SK-N-SH treated with all-trans-retinoic acid at 6 μM for 48 hours (cell line): ENCODE data around the gene KCTD17.
A peak's percentile ranks its signal among the peaks of the same experiment; 100 is the strongest.

Experiments used
- ATAC-seq: fragments of 200-7000 bp; cut with Tn5 transposase; 3 replicates; pipeline ENCODE4 v1.9.1; 2020; ENCODE audit warnings: mild to moderate bottlenecking, moderate library complexity
- ARNTL ChIP-seq: fragments of 450-650 bp; formaldehyde crosslinking; IDR thresholded peaks from 2 replicates; pipeline ENCODE4 v1.5.0; 2020; ENCODE audit warnings: low read depth, mild to moderate bottlenecking, moderate library complexity, borderline replicate concordance
- BACH2 ChIP-seq: fragments of 250-450 bp; sonication (Bioruptor Pico); IDR thresholded peaks from 2 replicates; pipeline ENCODE4 v1.9.0; 2021; ENCODE audit warnings: mild to moderate bottlenecking, borderline replicate concordance
- CREB5 ChIP-seq: fragments of 250-450 bp; sonication (Bioruptor Pico); IDR thresholded peaks from 2 replicates; pipeline ENCODE4 v1.5.1; 2020; ENCODE audit warnings: low read depth, mild to moderate bottlenecking, moderate library complexity
- CSDC2 ChIP-seq: fragments of 250-450 bp; sonication (Bioruptor Pico); IDR thresholded peaks from 2 replicates; pipeline ENCODE4 v1.5.0; 2020; ENCODE audit warnings: mild to moderate bottlenecking, moderate library complexity
- ESRRG ChIP-seq: fragments of 250-450 bp; sonication (Bioruptor Pico); IDR thresholded peaks from 2 replicates; pipeline ENCODE4 v1.6.1; 2021; ENCODE audit warnings: mild to moderate bottlenecking
- GLIS3 ChIP-seq: fragments of 250-450 bp; sonication (Bioruptor Pico); IDR thresholded peaks from 2 replicates; pipeline ENCODE4 v1.5.0; 2020; ENCODE audit warnings: mild to moderate bottlenecking, moderate library complexity
- ISL1 ChIP-seq: fragments of 250-450 bp; sonication (Bioruptor Pico); IDR thresholded peaks from 2 replicates; pipeline ENCODE4 v2.1.2; 2022; ENCODE audit warnings: mild to moderate bottlenecking, moderate library complexity
- OSR1 ChIP-seq: fragments of 250-450 bp; sonication (Bioruptor Pico); IDR thresholded peaks from 2 replicates; pipeline ENCODE4 v1.8.0; 2022; ENCODE audit warnings: moderate library complexity, mild to moderate bottlenecking, inconsistent platforms
- POU6F1 ChIP-seq: fragments of 250-450 bp; sonication (Bioruptor Pico); IDR thresholded peaks from 2 replicates; pipeline ENCODE4 v1.8.0; 2021; ENCODE audit warnings: low read depth, mild to moderate bottlenecking, moderate library complexity, borderline replicate concordance
- PPARA ChIP-seq: fragments of 250-450 bp; sonication (Bioruptor Pico); IDR thresholded peaks from 2 replicates; pipeline ENCODE4 v1.5.0; 2020; ENCODE audit warnings: mild to moderate bottlenecking, borderline replicate concordance
- SNAI2 ChIP-seq: fragments of 250-450 bp; sonication (Bioruptor Pico); IDR thresholded peaks from 2 replicates; pipeline ENCODE4 v1.5.0; 2020; ENCODE audit warnings: mild to moderate bottlenecking, moderate library complexity
- TCF4 ChIP-seq: fragments of 250-450 bp; sonication (Bioruptor Pico); IDR thresholded peaks from 2 replicates; pipeline ENCODE4 v1.8.0; 2021; ENCODE audit warnings: mild to moderate bottlenecking, moderate library complexity, borderline replicate concordance
- TOX ChIP-seq: fragments of 250-450 bp; sonication (Bioruptor Pico); IDR thresholded peaks from 2 replicates; pipeline ENCODE4 v1.8.0; 2021; ENCODE audit warnings: mild to moderate bottlenecking, moderate library complexity, borderline replicate concordance
- TSHZ2 ChIP-seq: fragments of 250-450 bp; sonication (Bioruptor Pico); IDR thresholded peaks from 2 replicates; pipeline ENCODE4 v1.5.0; 2020; ENCODE audit warnings: mild to moderate bottlenecking, moderate library complexity
- ZC3H10 ChIP-seq: fragments of 250-450 bp; sonication (Bioruptor Pico); IDR thresholded peaks from 2 replicates; pipeline ENCODE4 v1.5.1; 2021; ENCODE audit warnings: mild to moderate bottlenecking, moderate library complexity
- ZFP3 ChIP-seq: fragments of 250-450 bp; sonication (Bioruptor Pico); IDR thresholded peaks from 2 replicates; pipeline ENCODE4 v1.5.0; 2020; ENCODE audit warnings: mild to moderate bottlenecking, moderate library complexity
- ZFP30 ChIP-seq: fragments of 450-650 bp; formaldehyde crosslinking; IDR thresholded peaks from 2 replicates; pipeline ENCODE4 v1.5.0; 2022; ENCODE audit warnings: mild to moderate bottlenecking, moderate library complexity
- ZNF565 ChIP-seq: fragments of 450-650 bp; formaldehyde crosslinking; conservative IDR thresholded peaks from 2 replicates; pipeline ENCODE4 v1.5.0; 2020; ENCODE audit warnings: low read depth, mild to moderate bottlenecking, moderate library complexity
- ZNF70 ChIP-seq: fragments of 450-650 bp; formaldehyde crosslinking; IDR thresholded peaks from 2 replicates; pipeline ENCODE4 v1.5.0; 2020; ENCODE audit warnings: mild to moderate bottlenecking, moderate library complexity
- ZNF8 ChIP-seq: fragments of 450-650 bp; formaldehyde crosslinking; IDR thresholded peaks from 2 replicates; pipeline ENCODE4 v1.5.0; 2020; ENCODE audit warnings: mild to moderate bottlenecking, moderate library complexity
- TF ChIP-seq, protein P1 (sequence below): fragments of 250-450 bp; sonication (Bioruptor Pico); IDR thresholded peaks from 2 replicates; pipeline ENCODE4 v1.5.1; 2021; ENCODE audit warnings: mild to moderate bottlenecking, moderate library complexity

Gene KCTD17

DNA sequence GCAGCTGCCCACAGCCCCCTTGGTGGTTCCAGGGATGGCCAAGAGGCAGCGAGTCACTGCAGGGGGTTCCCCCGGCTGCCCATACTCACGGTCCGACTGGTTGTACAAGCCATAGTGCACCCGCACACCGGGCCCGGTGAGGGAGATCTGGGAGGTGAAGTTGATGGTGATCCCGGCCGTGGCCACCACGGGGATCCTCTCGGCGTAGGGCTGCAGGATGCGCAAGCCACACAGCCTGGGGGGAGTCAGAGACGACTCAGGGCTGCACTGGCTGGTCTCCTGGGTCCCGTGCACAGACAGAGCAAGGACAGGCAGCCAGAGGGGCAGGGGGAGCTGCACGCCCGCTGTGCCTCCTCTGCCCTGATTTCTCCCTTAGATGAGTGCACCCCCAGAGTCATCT is 23.5 kb downstream of the KCTD17 start:
- no peak for TF ChIP-seq CSDC2 (CRISPR knock-in tag)
- TF ChIP-seq ESRRG, result no peak
- no peak for TF ChIP-seq OSR1
- no peak for TF ChIP-seq ZFP3 (CRISPR knock-in tag)
- TF ChIP-seq ZFP30, result no peak
- TF ChIP-seq, protein P1, sequence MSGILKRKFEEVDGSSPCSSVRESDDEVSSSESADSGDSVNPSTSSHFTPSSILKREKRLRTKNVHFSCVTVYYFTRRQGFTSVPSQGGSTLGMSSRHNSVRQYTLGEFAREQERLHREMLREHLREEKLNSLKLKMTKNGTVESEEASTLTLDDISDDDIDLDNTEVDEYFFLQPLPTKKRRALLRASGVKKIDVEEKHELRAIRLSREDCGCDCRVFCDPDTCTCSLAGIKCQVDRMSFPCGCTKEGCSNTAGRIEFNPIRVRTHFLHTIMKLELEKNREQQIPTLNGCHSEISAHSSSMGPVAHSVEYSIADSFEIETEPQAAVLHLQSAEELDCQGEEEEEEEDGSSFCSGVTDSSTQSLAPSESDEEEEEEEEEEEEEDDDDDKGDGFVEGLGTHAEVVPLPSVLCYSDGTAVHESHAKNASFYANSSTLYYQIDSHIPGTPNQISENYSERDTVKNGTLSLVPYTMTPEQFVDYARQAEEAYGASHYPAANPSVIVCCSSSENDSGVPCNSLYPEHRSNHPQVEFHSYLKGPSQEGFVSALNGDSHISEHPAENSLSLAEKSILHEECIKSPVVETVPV (CRISPR knock-in tag), result no peak
- no peak for TF ChIP-seq GLIS3 (CRISPR knock-in tag)
- TF ChIP-seq ZNF565, result no peak
- no peak for TF ChIP-seq TSHZ2 (CRISPR knock-in tag)
- ATAC-seq, result no peak; the same call in 1 of the 3 replicates

GRCh38 chr22:37075822-37076433 is 24.4 kb downstream of the KCTD17 start:
- TF ChIP-seq CSDC2 (CRISPR knock-in tag) (no peak), BACH2 (CRISPR knock-in tag) (no peak), POU6F1 (CRISPR knock-in tag) (no peak), ARNTL (CRISPR knock-in tag) (no peak), ZNF565 (no peak), CREB5 (no peak), PPARA (CRISPR knock-in tag) (no peak), OSR1 (no peak), ZC3H10 (no peak), TCF4 (no peak), ZNF70 (no peak), ISL1 (no peak), ZFP30 (no peak), TOX (no peak), SNAI2 (CRISPR knock-in tag) (no peak), ZFP3 (CRISPR knock-in tag) (no peak)
- TF ChIP-seq, protein P1 (CRISPR knock-in tag), result no peak
- no peak for ATAC-seq

DNA sequence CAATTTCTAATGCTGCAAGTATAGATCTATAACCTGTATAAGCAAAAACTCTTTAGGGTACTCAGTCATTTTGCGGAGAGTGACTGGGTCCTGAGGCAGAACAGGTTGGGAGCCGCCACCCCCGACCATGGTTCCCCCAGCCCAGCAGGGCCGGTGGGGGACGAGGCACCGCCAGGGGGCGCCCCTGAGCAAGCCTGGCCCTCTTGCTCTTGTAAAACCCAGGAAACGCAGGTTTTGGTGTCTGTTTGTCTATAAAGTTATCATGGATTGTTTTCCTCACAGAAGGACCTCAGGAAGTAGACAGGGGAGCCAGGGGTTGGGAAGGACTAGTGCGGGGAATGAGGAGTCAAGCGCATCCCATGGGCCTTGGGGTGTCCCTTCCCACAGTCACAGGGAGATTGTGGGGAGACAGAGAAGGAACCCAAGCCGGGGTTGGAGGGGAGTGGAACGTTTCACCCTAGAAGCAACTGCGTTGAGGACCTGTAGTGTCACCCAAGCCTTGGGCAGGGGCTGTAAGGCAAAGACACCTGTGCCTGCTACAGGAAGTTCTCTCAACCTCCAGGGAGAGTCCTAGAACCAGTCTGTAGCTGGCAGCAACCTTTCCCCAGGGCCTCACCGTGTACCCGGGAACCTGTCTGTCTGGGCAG is 26.4 kb downstream of the KCTD17 start:
- peak; percentile 79 for ATAC-seq
- TF ChIP-seq ZNF565 (no peak), OSR1 (no peak), POU6F1 (CRISPR knock-in tag) (no peak), TSHZ2 (CRISPR knock-in tag) (no peak), ZNF8 (CRISPR knock-in tag) (no peak), ZFP30 (no peak), ZFP3 (CRISPR knock-in tag) (no peak), GLIS3 (CRISPR knock-in tag) (no peak), ZC3H10 (no peak), ZNF70 (no peak), CREB5 (no peak), BACH2 (CRISPR knock-in tag) (no peak), ISL1 (no peak), PPARA (CRISPR knock-in tag) (no peak), TCF4 (no peak), SNAI2 (CRISPR knock-in tag) (no peak)
